Activated CD8-positive, alpha-beta memory T cell treated with anti-CD3 and anti-CD28 coated beads for 4 hours (primary cell): ENCODE measurements around the gene SAMD1.

ENCODE experiments used
- DNase-seq, 2 donors: peaks; one replicate each; pipeline ENCODE4 v3.0.0-alpha.2; 2020; ENCODE audit warnings: low read depth in 2 of 2

Gene SAMD1

GRCh38 chr19:14090509-14091080 is at the start of gene SAMD1:
Gene SAMD1 (minus strand): TSS chr19:14090751.
- peak; percentile 78 to 83 for DNase-seq

DNA sequence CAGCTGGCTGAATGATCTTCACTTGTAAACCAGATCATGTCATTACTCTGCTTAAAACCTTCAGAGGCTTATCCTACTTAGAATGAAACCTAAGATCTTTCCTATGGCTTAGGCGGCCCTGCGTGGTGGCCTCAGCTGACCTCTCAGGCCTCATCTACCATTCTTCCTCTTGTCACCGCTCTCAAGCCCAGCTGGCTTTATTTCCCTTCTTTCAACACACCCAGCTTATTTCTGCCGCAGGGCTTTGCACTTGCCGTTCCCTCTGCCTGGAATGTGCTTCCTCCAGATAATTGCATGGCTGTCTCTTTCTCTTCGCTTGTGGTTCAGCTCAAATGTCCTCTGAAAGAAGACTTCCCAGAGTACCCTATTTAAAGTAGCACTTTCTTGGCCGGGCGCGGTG is 49.4 kb upstream of the SAMD1 start:
- no peak for DNase-seq

- no peak for DNase-seq
Measured at GRCh38 chr19:14138576-14139265, 48.2 kb upstream of the SAMD1 start.

DNA sequence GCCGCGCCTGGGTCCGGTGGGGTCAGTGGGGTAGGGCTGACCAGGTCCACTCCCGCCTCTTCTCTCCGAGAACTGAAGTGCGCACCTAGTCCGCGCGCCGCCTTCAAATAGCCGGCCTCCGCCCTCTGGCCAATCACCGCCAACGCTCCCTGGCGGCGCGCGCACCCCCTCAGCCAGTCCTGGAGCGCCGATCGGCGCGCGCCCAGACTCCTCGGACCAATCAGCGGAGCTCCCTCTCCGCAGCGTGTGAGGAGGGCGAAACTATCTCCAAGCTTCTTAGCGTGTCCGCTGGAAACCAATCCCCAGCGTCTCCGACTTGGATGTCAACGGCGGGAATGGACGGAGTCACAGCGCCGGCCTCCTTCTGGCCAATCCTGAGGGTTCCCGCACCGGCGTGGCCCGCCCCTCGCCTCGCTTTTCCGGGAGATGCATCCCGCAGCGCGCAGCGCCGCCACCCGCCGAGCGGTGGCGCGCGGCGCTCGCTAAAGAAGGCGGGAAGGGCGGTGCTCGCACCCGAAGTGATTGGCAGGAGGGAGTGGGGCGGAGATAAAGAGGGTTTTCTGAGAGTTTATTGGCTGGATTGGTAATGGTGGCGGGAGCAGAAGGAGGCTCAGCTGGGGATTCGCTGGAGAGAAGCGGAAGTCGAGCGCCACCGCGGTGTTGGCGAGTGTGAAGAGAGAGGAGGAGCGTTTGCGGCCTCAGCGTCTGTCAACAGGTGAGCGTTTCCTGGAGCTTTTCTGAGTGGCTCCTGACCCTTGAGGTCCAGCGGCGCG is 46.1 kb upstream of the SAMD1 start, which contains the start of gene ASF1B:
Gene ASF1B, minus strand, starts transcription at position 81 of the 773 bp plus-strand sequence. CDS start 133 bp downstream, outside the sequence.
- peak; percentile 91 to 96 for DNase-seq

- DNase-seq: no peak
Measured at GRCh38 chr19:14135985-14136508, 45.5 kb upstream of the SAMD1 start.

DNA sequence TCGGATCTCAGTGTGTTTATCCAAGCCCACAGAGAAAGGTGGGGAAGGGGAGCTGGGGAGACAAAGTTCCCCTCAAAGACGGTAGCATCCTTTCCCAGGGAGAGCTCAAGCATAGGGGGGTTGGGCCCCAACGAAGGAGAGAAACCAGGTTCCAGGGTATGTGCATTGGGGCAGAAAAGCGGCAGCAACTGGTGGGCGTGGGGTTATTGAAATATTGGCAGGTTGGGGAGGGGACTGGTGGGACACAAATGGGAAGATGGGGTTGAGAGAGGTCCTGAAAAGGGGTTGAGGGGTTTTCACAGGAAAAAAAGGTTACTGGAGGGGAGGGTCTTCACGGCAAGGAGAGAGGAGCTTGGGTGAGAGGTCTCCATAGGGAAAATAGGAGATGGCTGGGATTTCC is 44.8 kb upstream of the SAMD1 start:
- no peak for DNase-seq

DNA sequence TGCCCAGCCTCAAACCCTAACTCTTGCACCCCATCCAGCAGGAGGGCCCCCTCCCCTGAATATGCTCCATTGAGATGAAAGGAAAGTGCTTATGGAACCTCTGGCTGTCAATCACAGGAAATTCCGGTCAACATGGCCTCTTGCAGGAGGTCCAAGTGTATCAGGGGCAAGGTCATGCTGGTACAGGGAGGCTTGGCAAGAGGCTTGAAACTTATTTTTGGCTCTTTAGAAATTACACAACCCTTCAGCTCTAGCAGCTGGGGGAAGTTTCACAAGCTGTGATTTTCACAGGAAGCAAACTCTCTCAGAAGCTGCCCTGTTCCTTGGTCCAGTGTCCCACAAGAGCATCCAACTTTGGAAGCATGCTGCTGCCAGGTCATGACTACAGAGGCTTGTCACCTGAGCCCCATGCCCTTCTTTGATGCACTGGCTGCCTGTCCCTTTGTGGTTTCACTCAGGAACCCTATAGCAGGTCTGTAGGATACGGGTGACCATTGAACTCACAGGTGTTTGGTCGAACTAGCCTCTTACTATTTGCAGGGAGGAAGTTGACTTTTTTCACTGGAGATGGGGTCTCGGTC is 37.5 kb upstream of the SAMD1 start:
- DNase-seq: no peak

DNA sequence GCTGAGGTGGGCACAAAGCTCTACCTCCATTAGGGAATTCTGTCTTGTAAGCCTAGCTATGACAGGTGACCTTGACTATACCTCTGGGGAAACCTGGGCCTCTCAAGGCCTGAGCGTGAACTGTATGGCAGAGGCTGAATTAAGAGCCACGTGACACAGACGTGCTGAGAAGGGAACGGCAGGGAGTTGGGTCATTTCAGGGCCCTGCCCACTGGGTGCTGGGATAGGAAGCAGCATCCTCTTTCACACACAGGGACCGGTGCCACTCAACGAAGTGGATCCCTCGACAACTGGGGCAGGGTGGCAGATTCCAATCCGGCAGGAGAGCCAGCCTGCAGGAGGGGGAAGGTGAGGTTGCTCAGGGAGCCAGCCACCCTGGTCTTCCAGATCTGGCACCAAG is 36.6 kb upstream of the SAMD1 start:
- DNase-seq: no peak

- no peak for DNase-seq
Measured at GRCh38 chr19:14122924-14123323, 32.4 kb upstream of the SAMD1 start.

DNA sequence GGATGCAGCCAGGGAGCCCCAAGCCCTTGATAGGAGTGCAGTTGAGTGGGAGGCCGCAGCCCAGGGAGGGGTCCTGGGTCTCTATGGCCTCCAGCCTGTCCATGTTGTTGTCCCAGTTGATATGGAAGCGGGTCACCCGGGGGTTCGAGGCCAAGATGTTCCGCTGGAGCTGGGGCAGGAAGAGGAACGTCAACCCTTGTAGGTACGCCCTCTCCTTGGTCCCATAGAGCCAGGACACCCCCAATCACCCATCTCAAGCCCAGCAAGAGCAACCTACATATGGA is 29.9 kb upstream of the SAMD1 start:
- no peak for DNase-seq

DNA sequence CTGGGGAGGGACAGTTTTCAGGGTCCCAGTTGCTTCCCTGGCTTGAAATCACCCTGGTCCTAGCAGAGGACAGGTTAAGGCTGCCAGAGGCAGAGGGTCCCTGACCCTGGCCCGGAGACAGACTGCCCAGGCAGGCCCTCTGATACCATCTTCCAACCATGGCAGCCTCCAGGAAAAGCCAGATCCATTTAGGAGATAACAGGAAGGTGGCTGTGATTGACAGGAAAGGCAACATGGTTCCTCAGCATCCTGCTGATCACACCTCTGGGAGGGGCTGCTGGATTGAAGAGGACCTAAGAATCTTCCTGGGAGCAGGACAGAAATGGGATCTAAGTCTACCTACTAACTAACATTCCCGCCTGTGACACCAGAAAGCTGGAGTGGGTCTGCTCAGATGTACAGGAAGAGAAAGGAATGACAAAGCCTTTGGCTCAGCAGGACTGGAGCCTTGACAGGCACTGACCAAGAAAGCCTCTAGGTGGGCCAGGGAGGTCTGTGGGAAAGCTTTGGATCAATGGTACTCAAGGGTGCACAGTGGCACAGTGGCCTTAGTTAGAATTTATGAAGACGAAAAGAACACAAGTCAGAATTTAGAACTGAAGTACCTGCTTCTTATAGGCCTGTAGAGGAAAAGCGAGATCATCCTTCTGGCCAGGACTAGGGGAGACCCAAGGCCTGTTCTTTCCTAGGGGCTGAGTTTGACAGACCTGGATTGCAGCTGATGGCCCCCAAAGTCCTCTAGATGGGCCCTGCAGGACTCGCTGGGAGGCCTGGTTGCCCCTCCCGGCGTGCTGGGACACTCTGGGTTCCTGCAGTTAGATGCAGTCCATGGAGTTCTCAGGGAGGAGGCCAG is 29.3 kb upstream of the SAMD1 start:
- DNase-seq: no peak

- no peak for DNase-seq
Measured at GRCh38 chr19:14119146-14119545, 28.6 kb upstream of the SAMD1 start.

GRCh38 chr19:14118165-14119051 is 27.9 kb upstream of the SAMD1 start:
- no peak for DNase-seq

- peak; percentile 94 to 98 for DNase-seq
Measured at GRCh38 chr19:14117668-14118164, 27.2 kb upstream of the SAMD1 start, which contains the start of gene PRKACA. Gene PRKACA (minus strand): TSS chr19:14117762. CDS start chr19:14117547, 215 bp downstream.

GRCh38 chr19:14116918-14117578 is 26.5 kb upstream of the SAMD1 start:
- DNase-seq: no peak

DNA sequence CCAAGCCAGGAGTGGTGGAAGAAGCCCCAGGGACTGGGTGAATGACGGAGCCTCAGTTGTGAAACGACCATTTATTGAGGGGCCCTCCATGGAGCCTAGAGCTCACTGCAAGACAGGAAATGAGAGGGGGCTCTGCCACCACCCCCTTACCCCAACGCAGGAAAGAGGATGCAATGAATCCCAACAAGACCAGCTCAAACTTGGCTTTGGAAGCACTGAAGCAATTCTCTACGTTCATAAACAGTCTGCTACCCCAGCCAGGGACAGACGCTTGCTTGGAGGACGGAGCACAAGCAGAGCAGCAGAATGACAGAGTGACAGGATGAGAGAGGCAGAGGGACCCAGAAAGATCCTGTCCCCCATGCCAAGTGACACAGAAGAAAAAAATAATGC is 26.0 kb upstream of the SAMD1 start:
- no peak for DNase-seq

- DNase-seq: no peak
Measured at GRCh38 chr19:14115756-14116155, 25.2 kb upstream of the SAMD1 start.

GRCh38 chr19:14114854-14115253 is 24.3 kb upstream of the SAMD1 start:
- DNase-seq: no peak

GRCh38 chr19:14114439-14114838 is 23.9 kb upstream of the SAMD1 start:
- no peak for DNase-seq
